Measurements from ENCODE around the gene LBHD1.
"Not testable (repeated sequence)": the region's sequence is repeated elsewhere in the genome, so short reads cannot be mapped to it uniquely, and the experiment has no call there.

LBHD1 gene

GRCh38 chr11:62654297-62654696 lies 17.8 kb downstream of the LBHD1 start:
- no peak for DNase-seq

DNA sequence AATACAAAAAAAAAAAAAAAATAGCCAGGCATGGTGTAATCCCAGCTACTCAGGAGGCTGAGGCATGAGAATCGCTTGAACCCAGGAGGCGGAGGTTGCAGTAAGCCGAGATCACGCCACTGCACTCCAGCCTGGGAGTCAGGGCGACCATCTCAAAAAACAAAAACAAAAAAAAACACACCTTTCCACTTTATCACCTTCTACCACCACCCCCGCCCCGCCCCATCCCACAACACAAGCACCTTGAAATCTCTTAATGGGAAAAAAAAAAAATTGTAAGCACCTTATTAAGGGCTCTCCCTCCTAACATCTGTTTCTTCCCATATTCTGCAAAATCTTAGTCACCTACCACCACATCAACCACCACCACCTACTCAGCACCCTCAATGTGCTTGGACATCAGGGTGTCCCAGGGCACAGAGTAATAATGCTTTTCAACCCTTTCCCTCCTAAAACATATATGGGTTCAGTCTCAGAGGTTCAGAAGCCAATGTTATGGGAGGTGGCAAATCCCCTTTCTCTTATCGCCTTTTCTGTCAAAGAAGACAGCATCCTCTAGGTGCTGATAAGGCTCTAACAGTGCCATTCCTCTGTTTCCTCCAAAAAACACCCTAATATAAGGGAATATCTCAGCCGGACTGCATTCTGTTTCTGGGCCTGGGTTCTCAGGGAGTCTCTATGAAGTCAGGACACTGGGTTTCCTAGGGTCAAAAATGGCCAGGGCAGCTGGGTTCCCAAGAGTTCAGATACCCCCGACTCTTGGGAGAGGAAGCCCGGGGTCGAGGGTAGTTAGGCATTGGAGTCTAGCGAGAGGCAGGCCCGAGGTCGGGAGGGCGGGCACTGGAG lies 19.7 kb downstream of the LBHD1 start:
- DNase-seq: no peak

DNA sequence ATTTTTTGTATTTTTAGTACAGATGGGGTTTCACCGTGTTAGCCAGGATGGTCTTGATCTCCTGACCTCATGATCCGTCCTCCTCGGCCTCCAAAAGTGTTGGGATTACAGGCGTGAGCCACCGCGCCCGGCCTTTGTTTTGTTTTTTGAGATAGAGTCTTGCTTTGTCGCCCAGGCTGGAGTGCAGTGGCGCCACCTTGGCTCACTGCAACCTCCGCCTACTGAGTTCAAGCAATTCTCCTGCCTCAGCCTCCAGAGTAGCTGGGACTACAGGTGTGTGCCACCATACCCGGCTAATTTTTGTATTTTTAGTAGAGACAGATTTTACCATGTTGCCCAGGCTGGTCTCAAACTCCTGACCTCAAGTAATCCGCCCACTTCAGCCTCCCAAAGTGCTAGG lies 21.8 kb downstream of the LBHD1 start:
- not testable (repeated sequence) for DNase-seq

DNA sequence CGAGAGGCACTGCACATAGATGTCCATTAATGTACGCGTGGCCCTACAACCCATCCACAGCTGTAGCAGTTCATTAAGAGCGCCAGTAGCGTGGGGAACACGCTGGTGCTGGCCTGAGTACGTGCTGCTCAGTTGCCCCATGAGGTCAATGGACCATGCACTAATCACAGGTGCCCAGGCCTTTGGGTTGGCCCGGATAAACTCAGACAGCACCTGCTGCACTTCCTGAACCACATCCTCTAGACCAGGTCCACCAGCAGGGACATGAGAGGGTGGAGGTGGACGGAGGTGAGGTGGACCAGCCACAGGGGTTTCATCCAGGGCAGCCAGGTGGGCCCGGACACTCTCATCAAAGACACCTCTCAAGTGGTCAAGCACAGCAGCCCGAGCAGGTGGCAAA lies 22.6 kb downstream of the LBHD1 start:
- no peak for DNase-seq

DNA sequence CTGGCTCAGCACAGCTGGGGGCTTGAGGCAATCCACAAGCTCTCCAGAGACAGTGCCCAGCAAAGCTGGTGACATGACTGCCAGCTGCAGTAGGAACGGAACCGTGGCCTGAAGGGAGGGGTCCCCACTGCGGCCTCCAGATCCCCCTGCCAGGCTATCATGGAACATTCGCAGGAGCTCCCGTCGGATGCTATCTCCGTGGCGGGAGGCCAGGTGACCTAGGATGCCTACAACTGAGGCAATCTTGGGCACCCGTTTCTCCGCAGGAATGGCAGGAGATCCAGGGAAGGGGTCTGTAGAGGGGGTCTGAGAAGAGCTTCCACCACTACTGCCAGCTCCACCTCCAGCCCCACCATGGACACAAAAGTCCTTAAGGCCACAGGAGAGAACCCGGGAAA lies 23.1 kb downstream of the LBHD1 start:
- DNase-seq: no peak

- DNase-seq: no peak
These were observed 23.7 kb downstream of the LBHD1 start for GRCh38 chr11:62648185-62648966.

GRCh38 chr11:62647609-62648005 lies 24.5 kb downstream of the LBHD1 start:
- DNase-seq: no peak

DNA sequence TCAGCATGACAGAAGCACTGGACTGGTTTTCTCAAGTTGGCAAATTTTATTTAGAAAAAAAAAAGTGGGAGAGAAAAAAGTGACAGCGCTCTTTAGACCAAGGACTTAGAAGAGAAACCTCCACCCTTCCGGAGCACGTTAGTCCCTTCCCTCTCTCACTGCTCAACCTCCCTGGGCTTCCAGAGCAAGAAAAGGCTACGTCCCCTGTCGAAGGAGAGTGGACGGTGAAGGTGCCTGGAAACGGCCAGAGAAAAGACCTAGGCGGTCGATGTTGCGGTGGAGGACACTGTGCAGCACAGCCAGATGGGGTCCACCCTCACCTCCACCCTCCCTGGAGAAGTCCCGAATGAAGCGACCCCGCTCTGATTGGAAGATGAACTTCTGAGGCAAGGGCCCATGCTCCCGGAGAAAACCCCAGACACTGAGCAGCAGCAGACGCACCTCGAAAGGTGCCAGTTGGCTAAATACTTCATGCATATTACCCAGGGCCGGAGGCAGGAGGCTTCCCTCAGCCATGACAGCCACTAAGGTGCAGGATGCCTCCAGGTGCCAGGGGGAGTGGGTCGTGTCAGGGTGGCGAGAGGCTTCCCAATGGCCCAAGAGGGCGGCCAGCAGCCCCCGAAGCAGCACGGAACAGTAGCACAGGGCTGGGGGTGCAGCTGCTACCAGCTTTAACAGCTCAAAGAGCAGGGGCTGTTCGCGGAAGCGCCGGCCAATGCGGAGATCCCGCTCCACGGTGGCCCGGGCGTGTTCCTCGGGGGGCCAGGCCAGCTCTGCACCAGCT lies 25.1 kb downstream of the LBHD1 start:
- no peak for DNase-seq

- DNase-seq: peak; percentile 88
These were observed 25.9 kb downstream of the LBHD1 start, which contains the start of gene GANAB for GRCh38 chr11:62645946-62646824. GANAB (minus strand) TSS chr11:62646613; CDS start chr11:62646599, 14 bp downstream.

DNA sequence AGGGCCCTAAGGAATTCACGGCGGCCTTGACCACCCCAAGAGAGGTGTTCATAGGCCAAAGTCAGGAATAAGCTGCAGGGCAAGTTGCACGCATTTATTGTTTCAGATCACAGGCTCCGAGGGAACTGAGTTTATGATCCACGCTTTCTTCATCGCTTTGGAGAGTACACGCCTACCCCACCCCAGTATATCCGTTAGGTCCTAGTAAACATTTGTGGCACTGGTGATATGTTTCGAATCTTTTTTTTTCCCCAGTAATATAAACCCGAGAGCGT lies 26.5 kb downstream of the LBHD1 start:
- DNase-seq: no peak

DNA sequence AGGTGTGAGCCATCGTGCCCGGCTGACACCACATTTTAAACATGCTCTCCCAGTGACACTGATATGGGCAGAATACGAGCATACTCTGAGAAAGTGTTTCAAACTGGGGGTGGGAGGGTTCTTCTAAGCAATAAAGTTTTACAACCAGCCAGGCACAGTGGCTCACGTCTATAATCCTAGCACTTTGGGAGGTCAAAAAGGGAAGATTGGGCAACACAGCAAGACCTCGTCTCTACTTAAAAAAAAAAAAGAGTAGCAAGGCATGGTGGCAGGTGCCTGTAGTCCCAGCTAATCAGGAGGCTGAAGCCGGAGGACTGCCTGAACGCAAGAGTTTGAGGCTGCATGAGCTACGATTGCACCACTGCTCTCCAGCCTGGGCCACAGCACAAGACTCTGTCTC lies 27.8 kb downstream of the LBHD1 start:
- no peak for DNase-seq

GRCh38 chr11:62632492-62632891 lies 39.6 kb downstream of the LBHD1 start:
- no peak for DNase-seq

DNA sequence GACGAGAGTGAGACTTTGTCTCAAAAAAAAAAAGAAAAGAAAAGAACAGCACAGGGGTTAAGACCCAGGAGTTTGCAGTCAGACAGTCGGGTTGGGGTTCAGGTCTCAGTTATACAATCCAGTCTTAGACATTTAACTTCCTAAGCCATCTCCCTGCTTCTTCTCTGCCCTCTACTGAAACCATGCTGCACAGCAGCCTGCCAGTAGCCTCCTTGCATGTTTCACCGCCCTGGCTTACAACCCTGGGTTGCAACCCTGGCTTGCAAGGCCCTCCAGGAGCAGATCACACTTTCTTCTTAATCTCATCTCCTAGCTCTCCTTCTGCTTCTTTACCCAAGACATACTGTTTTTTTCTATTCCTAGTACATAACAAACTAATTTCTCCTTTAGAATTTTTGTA lies 44.4 kb downstream of the LBHD1 start:
- DNase-seq: no peak

DNA sequence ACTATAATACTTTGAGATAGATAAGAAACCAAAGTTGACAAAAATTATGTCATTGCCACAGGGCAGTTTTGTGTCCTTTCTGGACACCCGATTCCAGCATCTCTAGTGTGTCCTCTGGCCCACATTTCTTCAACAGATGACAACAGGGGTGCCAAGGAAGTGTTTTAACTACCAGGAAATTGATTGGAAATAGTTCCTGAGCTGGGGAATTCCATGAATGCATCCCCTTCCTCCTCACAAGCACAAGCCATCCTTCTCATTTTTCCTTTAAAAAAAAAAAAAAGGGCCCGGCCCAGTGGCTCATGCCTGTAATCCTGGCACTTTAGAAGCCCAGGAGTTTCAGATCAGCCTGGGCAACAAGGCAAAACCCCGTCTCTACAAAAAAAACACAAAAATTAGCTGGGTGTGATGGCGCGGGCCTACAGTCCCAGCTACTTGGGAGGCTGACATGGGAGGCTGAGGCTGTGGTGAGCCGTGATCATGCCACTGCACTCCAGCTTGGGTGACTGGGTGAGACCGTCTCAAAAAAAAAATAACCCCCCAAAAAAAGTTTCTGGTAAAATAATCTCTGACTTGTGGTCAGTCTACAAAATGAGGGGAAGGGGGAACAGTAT lies 49.5 kb downstream of the LBHD1 start:
- no peak for DNase-seq

DNA sequence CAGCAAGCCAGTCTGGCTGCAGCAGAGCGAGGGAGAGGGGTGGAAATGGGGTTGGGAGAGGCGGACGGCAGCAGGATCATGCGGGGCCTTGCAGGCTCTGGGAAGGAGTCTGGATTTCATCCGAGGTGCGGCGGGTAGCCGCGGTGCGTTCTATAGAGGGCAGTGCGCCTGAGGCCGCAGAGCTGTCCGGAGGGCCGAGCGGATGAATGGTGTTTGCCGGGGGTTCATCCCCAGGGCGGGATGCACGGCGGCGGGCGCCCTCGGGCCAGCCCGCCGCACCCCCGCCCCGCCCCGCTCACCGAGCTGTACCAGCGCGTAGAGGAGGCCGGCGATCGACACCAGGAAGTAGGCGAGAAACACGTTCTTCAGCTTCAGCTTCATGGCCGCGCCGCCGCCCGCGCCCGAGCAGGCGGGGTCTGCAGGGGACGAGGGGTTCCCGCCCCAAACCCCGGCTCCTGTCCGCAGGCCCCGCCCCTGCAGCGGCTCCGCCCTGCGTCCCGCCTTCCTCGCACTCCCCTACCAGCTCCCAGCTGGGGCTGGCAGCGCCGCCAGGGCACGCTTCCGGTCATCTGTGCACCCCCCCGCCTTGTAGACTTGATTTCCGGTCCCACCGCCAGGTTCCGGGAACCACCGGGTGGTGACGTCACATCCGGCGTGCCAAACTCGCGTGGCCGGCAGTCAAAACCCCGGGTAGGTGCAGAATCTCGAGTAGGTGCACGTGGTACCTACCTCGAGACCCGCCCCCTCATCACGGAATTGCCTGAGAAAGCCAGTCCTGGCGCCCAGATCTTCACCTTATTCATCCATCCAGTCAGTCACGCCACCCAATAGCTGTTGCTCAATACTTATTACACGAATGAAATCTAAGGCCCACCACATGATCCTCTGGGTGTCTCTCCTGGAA lies 50.2 kb downstream of the LBHD1 start, which contains the start of gene B3GAT3:
Gene B3GAT3, minus strand, starts transcription at position 420 of the 904 bp plus-strand sequence. Its CDS starts 39 bp downstream, at position 381.
- peak; percentile 86 for DNase-seq

GRCh38 chr11:62621027-62621566 lies 51.0 kb downstream of the LBHD1 start:
- no peak for DNase-seq

GRCh38 chr11:62616957-62617356 lies 55.1 kb downstream of the LBHD1 start:
- DNase-seq: not testable (repeated sequence)

DNA sequence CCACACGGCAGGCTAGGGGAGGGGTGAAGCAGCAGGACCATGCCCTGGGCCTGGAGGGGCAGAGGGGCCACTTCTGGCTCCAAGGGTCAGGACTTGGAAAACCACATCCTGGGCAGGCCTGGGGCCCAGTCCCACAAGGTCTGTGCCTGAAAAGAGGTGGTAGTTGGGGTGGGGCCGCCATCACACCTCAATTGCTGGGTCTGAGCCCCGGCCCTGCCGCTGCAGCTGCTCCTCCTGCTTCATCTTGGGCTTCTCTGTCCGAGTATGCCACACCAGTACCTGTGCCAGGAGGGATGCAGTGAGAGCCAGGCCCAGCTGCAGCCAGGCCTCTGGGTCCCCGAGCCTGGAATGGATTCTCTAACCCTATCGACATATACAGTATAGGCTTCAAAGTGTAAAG lies 56.5 kb downstream of the LBHD1 start:
- no peak for DNase-seq

DNA sequence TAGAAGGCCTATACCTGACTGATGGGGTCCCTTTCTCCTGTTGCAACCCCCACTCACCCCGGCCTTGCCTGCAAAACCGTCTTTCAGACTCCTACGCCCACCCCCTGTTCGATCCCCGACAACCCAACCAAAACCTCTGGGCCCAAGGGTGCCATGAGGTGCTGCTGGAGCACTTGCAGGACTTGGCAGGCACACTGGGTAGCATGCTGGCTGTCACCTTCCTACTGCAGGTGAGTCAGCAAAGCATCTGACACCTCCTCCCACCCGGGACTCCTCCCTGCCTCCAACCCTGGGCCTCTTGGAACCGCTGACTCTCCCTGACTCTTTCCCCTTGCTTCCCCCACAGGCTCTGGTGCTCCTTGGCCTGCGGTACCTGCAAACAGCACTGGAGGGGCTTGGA lies 57.8 kb downstream of the LBHD1 start:
- DNase-seq: no peak

DNA sequence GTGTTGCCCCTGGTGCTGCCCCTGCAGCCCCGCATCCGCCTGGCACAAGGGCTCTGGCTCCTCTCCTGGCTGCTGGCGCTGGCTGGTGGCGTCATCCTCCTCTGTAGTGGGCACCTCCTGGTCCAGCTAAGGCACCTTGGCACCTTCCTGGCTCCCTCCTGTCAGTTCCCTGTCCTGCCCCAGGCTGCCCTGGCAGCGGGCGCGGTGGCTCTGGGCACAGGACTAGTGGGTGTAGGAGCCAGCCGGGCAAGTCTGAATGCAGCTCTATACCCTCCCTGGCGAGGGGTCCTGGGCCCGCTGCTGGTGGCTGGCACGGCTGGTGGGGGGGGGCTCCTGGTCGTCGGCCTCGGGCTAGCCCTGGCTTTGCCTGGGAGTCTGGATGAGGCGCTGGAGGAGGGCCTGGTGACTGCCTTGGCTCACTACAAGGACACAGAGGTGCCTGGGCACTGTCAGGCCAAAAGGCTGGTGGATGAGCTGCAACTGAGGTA lies 58.7 kb downstream of the LBHD1 start:
- DNase-seq: no peak

Data from NCI-H524 treated with DMSO at 0.1 percent for 48 hours (cell line).